HT1080 (cell line): Measurements from ENCODE around the gene STAT5A. TPM values are rescaled to one million over a fixed set of nuclear protein-coding genes. Genes with fewer than 3 reads are reported as not detected.
"Not testable (repeated sequence)": the region's sequence is repeated elsewhere in the genome, so short reads cannot be mapped to it uniquely, and the experiment has no call there.

ENCODE experiments used
- DNase-seq: peaks from one replicate; pipeline ENCODE4 v3.0.0-alpha.2; 2015; ENCODE audit warnings: low read depth
- total RNA-seq: library from RNA; depleted of rRNA; stranded (reverse); fragments of >200 nt; shearing (Covaris generic); gene quantifications from 2 replicates; pipeline ENCODE4 v1.2.3, GENCODE V29; 2014; rRNA removed

The STAT5A gene
- total RNA-seq, 1 experiment from 2014 or later: 1.7 TPM

- no peak for DNase-seq
These were observed 70.8 kb downstream of the STAT5A start for GRCh38 chr17:42359133-42359532.

DNA sequence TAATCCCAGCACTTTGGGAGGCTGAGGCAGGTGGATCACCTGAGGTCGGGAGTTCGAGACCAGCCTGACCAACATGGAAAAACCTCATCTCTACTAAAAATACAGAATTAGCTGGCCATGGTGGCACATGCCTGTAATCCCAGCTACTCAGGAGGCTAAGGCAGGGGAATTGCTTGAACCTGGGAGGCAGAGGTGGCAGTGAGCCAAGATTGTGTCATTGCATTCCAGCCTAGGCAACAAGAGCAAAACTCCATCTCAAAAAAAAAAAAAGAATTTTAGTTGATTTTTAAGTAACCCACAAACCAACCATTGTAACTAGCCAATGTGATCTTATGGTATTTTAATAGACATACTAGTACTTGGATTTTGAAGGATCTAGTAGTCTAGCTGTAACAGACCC, 72.1 kb downstream of the STAT5A start:
- not testable (repeated sequence) for DNase-seq

Other genes starting within 250 kb of the STAT5A start
- 0.23 TPM in 2 replicates for gene C17orf113, start 237.9 kb upstream of the STAT5A start, total RNA-seq
- gene ZNF385C, start 190.0 kb upstream of the STAT5A start, total RNA-seq: not detected in 2 replicates
- gene DHX58, start 175.8 kb upstream of the STAT5A start, total RNA-seq: 4.9 and 5.7 TPM in 2 replicates
- 19.6 and 28.0 TPM in 2 replicates for gene KAT2A, start 167.1 kb upstream of the STAT5A start, total RNA-seq
- gene HSPB9, start 165.7 kb upstream of the STAT5A start, total RNA-seq: 0.23 TPM in 1 of 2 replicates, not detected in the other
- gene RAB5C, start 133.5 kb upstream of the STAT5A start, total RNA-seq: 137 and 277 TPM in 2 replicates
- gene KCNH4, start 107.4 kb upstream of the STAT5A start, total RNA-seq: not detected in 2 replicates
- gene HCRT, start 103.0 kb upstream of the STAT5A start, total RNA-seq: not detected in 2 replicates
- 11.6 and 13.3 TPM in 2 replicates for gene GHDC, start 94.0 kb upstream of the STAT5A start, total RNA-seq
- 18.1 and 21.8 TPM in 2 replicates for gene STAT5B, start 12.1 kb upstream of the STAT5A start, total RNA-seq
- 32.9 and 42.2 TPM in 2 replicates for gene STAT3, start 99.9 kb downstream of the STAT5A start, total RNA-seq
- 232 and 236 TPM in 2 replicates for gene CAVIN1, start 134.8 kb downstream of the STAT5A start, total RNA-seq
- 11.8 and 14.8 TPM in 2 replicates for gene ATP6V0A1, start 170.4 kb downstream of the STAT5A start, total RNA-seq
- 22.7 and 30.6 TPM in 2 replicates for gene NAGLU, start 247.7 kb downstream of the STAT5A start, total RNA-seq